PC-3 (cell line): Measurements from ENCODE around the gene PPP2CA. TPM values are rescaled to one million over a fixed set of nuclear protein-coding genes. Genes with fewer than 3 reads are reported as not detected.

Source experiments
- ATAC-seq: fragments of 200-7000 bp; cut with Tn5 transposase; 2 replicates; pipeline ENCODE4 v1.9.1; 2020; ENCODE audit warnings: mild to moderate bottlenecking, moderate library complexity
- BruUV-seq: library from RNA; stranded (reverse); fragments of 400-500 nt; replicated peaks from 2 replicates; lab custom pipeline; 2021; lab: Mats Ljungman, UMichigan
- CTCF ChIA-PET: fragments of 300-600 bp; sonication (Branson Sonifier 250); formaldehyde crosslinking; loops from one replicate; lab custom pipeline; 2022; ENCODE audit warnings: antibody characterized with exemption; lab: Charles Lee
- POLR2A ChIA-PET: fragments of 300-600 bp; sonication (Branson Sonifier 250); formaldehyde crosslinking; loops from one replicate; lab custom pipeline; 2022; ENCODE audit warnings: antibody characterized with exemption; ENCODE audit not compliant: unreplicated experiment; lab: Charles Lee
- DNase-seq: peaks from one replicate; pipeline ENCODE4 v3.0.0-alpha.2; 2015
- H2AFZ ChIP-seq: fragments of 300-600 bp; sonication (generic); 2 replicates; pipeline ENCODE4 v1.6.0; 2016; ENCODE audit warnings: antibody characterized with exemption, low read length
- H3F3A ChIP-seq: fragments of 300-600 bp; sonication (generic); one replicate; pipeline ENCODE4 v1.6.0; 2017; ENCODE audit warnings: antibody characterized with exemption, low read length, control low read depth, mild to moderate bottlenecking; ENCODE audit not compliant: unreplicated experiment
- H3K27ac ChIP-seq: fragments of 300-600 bp; sonication (generic); 2 replicates; pipeline ENCODE4 v1.5.1; 2016; ENCODE audit warnings: mild to moderate bottlenecking, low read length
- H3K27me3 ChIP-seq: fragments of 300-600 bp; sonication (generic); 2 replicates; pipeline ENCODE4 v1.6.1; 2016; ENCODE audit warnings: low read length, mixed read lengths
- H3K36me3 ChIP-seq: fragments of 300-600 bp; sonication (generic); 2 replicates; pipeline ENCODE4 v1.6.1; 2016; ENCODE audit warnings: low read depth, mixed run types, low read length, mixed read lengths
- H3K4me1 ChIP-seq: fragments of 300-600 bp; sonication (generic); 2 replicates; pipeline ENCODE4 v1.5.1; 2016; ENCODE audit warnings: low read length; ENCODE audit not compliant: insufficient read depth
- H3K4me2 ChIP-seq: fragments of 300-600 bp; sonication (generic); 2 replicates; pipeline ENCODE4 v1.6.0; 2016; ENCODE audit warnings: low read length
- H3K4me3 ChIP-seq: fragments of 300-600 bp; sonication (generic); 2 replicates; pipeline ENCODE4 v1.5.1; 2016; ENCODE audit warnings: mild to moderate bottlenecking, low read length, mixed read lengths
- H3K79me2 ChIP-seq: fragments of 300-600 bp; sonication (generic); 2 replicates; pipeline ENCODE4 v1.6.1; 2017; ENCODE audit warnings: low read length, mixed read lengths
- H3K9ac ChIP-seq: fragments of 300-600 bp; sonication (generic); 2 replicates; pipeline ENCODE4 v1.6.0; 2016; ENCODE audit warnings: mild to moderate bottlenecking, low read length
- H3K9me2 ChIP-seq: fragments of 300-600 bp; sonication (generic); replicated peaks from 2 replicates; pipeline ENCODE4 v1.6.1; 2016; ENCODE audit warnings: mixed run types, low read length, mixed read lengths
- H3K9me3 ChIP-seq: fragments of 300-600 bp; sonication (generic); 2 replicates; pipeline ENCODE4 v1.6.1; 2016; ENCODE audit warnings: low read length, mixed read lengths
- H4K20me1 ChIP-seq: fragments of 300-600 bp; sonication (generic); 2 replicates; pipeline ENCODE4 v1.6.1; 2016; ENCODE audit warnings: low read length, mixed read lengths
- EZH2 ChIP-seq: fragments of 300-600 bp; sonication (generic); IDR thresholded peaks from one replicate; pipeline ENCODE4 v1.6.1; 2017; ENCODE audit warnings: antibody characterized with exemption, mild to moderate bottlenecking, low read length; ENCODE audit not compliant: unreplicated experiment
- EZH2phosphoT487 ChIP-seq: fragments of 300-600 bp; sonication (generic); IDR thresholded peaks from 2 replicates; pipeline ENCODE4 v1.6.1; 2018; ENCODE audit warnings: mild to moderate bottlenecking, antibody characterized with exemption, low read length, borderline replicate concordance
- intact Hi-C: fragments of 100-400 bp; cut with micrococcal nuclease; formaldehyde crosslinking; loops from 2 replicates; pipeline ENCODE4 v1.9.0; 2023
- total RNA-seq: library from RNA; depleted of rRNA; stranded (reverse); fragments of >200 nt; gene quantifications from 2 replicates; pipeline ENCODE4 v1.2.3, GENCODE V29; 2014
- TF ChIP-seq, protein P1 (sequence below): fragments of 300-600 bp; sonication (generic); conservative IDR thresholded peaks from 2 replicates; pipeline ENCODE4 v1.5.1; 2017; ENCODE audit warnings: antibody characterized with exemption, low read depth, mild to moderate bottlenecking, low read length

Gene PPP2CA
- total RNA-seq, 1 experiment from 2014 or later, result 184 TPM

DNA sequence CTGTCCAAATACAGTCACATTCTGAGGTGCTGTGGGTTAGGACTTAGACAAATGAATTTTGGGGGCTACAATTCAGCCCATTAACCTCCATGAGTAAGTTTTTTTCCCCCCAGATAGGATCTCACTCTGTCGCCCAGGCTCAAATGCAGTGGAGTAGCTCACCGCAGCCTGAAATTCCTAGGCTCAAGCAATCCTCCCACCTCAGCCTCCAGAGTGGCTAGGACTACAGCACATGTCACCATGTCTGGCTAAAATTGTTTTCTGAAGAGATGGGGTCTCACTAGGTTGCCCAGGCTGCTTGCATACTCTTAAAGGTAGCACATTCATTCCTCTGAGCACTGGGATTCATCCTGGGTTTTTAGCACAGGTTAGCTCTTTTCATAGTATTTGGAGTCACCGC lies 22.2 kb downstream of the PPP2CA start:
- H3K4me3 ChIP-seq, result no peak overlapping the region
- no peaks in the 10 kb centered on the region for H3K4me1 ChIP-seq
- no peaks in the 10 kb centered on the region for H3K9me3 ChIP-seq
- peaks cover 33% of the 10 kb centered on the region for H4K20me1 ChIP-seq
- H2AFZ ChIP-seq, result no peak overlapping the region
- H3K79me2 ChIP-seq, result peaks cover 71% of the 10 kb centered on the region
- no TSS peak for BruUV-seq
- H3K4me2 ChIP-seq, result no peak overlapping the region
- ATAC-seq (no peak), DNase-seq (no peak)
- TF ChIP-seq EZH2phosphoT487 (no peak), EZH2 (no peak)
- TF ChIP-seq, protein P1, sequence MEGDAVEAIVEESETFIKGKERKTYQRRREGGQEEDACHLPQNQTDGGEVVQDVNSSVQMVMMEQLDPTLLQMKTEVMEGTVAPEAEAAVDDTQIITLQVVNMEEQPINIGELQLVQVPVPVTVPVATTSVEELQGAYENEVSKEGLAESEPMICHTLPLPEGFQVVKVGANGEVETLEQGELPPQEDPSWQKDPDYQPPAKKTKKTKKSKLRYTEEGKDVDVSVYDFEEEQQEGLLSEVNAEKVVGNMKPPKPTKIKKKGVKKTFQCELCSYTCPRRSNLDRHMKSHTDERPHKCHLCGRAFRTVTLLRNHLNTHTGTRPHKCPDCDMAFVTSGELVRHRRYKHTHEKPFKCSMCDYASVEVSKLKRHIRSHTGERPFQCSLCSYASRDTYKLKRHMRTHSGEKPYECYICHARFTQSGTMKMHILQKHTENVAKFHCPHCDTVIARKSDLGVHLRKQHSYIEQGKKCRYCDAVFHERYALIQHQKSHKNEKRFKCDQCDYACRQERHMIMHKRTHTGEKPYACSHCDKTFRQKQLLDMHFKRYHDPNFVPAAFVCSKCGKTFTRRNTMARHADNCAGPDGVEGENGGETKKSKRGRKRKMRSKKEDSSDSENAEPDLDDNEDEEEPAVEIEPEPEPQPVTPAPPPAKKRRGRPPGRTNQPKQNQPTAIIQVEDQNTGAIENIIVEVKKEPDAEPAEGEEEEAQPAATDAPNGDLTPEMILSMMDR, result no peak
- POLR2A ChIA-PET, result no interaction called here
- H3K27me3 ChIP-seq, result no peaks in the 10 kb centered on the region
- no peak overlapping the region for H3K9ac ChIP-seq
- intact Hi-C loops, result no loop called here
- no peaks in the 10 kb centered on the region for H3K9me2 ChIP-seq
- H3K36me3 ChIP-seq, result peaks cover 53% of the 10 kb centered on the region; the same call in 1 of the 2 replicates
- no peak overlapping the region for H3K27ac ChIP-seq
- no peaks in the 10 kb centered on the region for H3F3A ChIP-seq
- CTCF ChIA-PET, result no interaction called here

DNA sequence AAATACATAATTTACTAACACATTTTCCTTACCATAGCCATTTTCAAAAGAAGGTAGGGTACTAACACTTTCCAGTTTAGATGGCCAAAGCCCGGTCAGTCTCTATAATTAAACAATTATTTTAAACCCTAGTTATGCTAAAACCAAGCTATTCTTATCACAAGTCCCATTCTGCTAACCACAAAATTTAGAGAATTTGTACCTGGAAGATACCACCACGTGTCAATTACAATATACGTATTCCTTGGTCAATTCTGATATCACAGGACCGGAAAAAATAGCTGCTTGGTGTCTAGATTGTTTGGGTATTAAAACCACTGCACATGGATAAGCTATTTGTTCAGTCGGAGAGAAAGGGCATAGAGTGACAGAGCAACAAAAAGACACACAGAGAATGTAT lies 30.2 kb downstream of the PPP2CA start:
- ChIA-PET POLR2A (no interaction called here), CTCF (no interaction called here)
- BruUV-seq, result no TSS peak
- Histone ChIP-seq H3K9me2 (no peaks in the 10 kb centered on the region), H4K20me1 (0 out of 2 replicates have a peak, but pooled peaks cover 10% of the 10 kb centered on the region), H3K4me1 (no peaks in the 10 kb centered on the region), H3K4me3 (no peak overlapping the region), H2AFZ (no peak overlapping the region), H3K79me2 (0 out of 2 replicates have a peak, but pooled peaks cover 5% of the 10 kb centered on the region), H3K9ac (no peak overlapping the region), H3F3A (no peaks in the 10 kb centered on the region), H3K36me3 (peaks cover 44% of the 10 kb centered on the region), H3K27ac (no peak overlapping the region), H3K27me3 (no peaks in the 10 kb centered on the region), H3K9me3 (no peaks in the 10 kb centered on the region), H3K4me2 (no peak overlapping the region)
- intact Hi-C loops, result no loop called here
- TF ChIP-seq EZH2 (no peak), EZH2phosphoT487 (no peak)
- TF ChIP-seq, protein P1, result no peak
- no peak for DNase-seq
- no peak for ATAC-seq

DNA sequence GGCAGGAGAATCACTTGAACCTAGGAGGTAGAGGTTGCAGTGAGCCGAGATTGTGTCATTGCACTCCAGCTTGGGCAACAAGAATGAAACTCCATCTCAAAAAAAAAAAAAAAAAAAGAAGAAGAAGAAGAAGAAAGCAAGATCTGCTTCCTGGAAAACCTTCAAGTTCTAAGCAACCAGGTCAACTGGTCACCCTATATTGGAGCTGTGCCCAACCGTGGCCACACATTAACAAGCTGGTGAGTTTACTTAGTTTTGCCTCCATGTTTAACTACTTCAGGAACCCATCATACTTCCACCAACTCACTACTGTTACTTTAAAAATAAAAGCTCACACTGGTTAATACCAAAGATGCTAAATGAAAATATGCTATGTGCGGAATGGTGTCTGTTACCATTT lies 36.8 kb downstream of the PPP2CA start:
- DNase-seq (no peak), ATAC-seq (no peak)
- Histone ChIP-seq H2AFZ (no peak overlapping the region), H3K4me3 (no peak overlapping the region), H3K9me2 (no peaks in the 10 kb centered on the region), H3K36me3 (no peaks in the 10 kb centered on the region), H3K79me2 (no peaks in the 10 kb centered on the region), H3K9me3 (no peaks in the 10 kb centered on the region), H3K4me1 (no peaks in the 10 kb centered on the region), H3K9ac (no peak overlapping the region), H3K4me2 (no peak overlapping the region), H3K27ac (no peak overlapping the region), H3K27me3 (no peaks in the 10 kb centered on the region), H4K20me1 (no peaks in the 10 kb centered on the region), H3F3A (no peaks in the 10 kb centered on the region)
- intact Hi-C loops, result no loop called here
- CTCF ChIA-PET, result no interaction called here
- POLR2A ChIA-PET, result no interaction called here
- BruUV-seq, result no TSS peak
- TF ChIP-seq EZH2, result no peak
- TF ChIP-seq, protein P1, result no peak
- no peak for TF ChIP-seq EZH2phosphoT487
